DND-41 (cell line): ENCODE data around the gene TAF8.
A peak's percentile ranks its signal among the peaks of the same experiment; 100 is the strongest.

Source experiments
- ATAC-seq: fragments of 200-7000 bp; cut with Tn5 transposase; 3 replicates; pipeline ENCODE4 v1.9.1; 2021; ENCODE audit warnings: low read depth; ENCODE audit not compliant: insufficient read depth
- DNase-seq: peaks from one replicate; pipeline ENCODE4 v3.0.0-alpha.2; 2020
- H2AFZ ChIP-seq: 2 replicates; pipeline ENCODE4 v1.6.0; 2012; ENCODE audit warnings: low read depth, low read length
- H3K27ac ChIP-seq: 2 replicates; pipeline ENCODE4 v1.5.1; 2012; ENCODE audit warnings: low read length, inconsistent platforms
- H3K27me3 ChIP-seq: fragments of 200-600 bp; sonication (generic); 2 replicates; pipeline ENCODE4 v1.6.0; 2012; ENCODE audit warnings: low read length, mild to moderate bottlenecking, inconsistent platforms; ENCODE audit not compliant: insufficient read depth, poor library complexity
- H3K36me3 ChIP-seq: 2 replicates; pipeline ENCODE4 v1.5.1; 2012; ENCODE audit warnings: low read length, inconsistent platforms; ENCODE audit not compliant: insufficient read depth
- H3K4me1 ChIP-seq: 2 replicates; pipeline ENCODE4 v1.5.1; 2012; ENCODE audit warnings: mild to moderate bottlenecking, low read length; ENCODE audit not compliant: insufficient read depth
- H3K4me2 ChIP-seq: 2 replicates; pipeline ENCODE4 v1.6.0; 2012; ENCODE audit warnings: mild to moderate bottlenecking, moderate library complexity, low read length, inconsistent platforms; ENCODE audit not compliant: insufficient read depth
- H3K4me3 ChIP-seq, 2 experiments: fragments of 200-600 bp in 1 of 2; shearing (Covaris generic) in 1 of 2; 2 replicates each; pipeline ENCODE4 v1.5.1; 2012 to 2016; ENCODE audit warnings: inconsistent platforms in 2 of 2, low read length in 2 of 2, mild to moderate bottlenecking in 2 of 2, low read depth in 1 of 2, moderate library complexity in 1 of 2
- H3K79me2 ChIP-seq: 2 replicates; pipeline ENCODE4 v1.6.0; 2012; ENCODE audit warnings: low read length, inconsistent platforms; ENCODE audit not compliant: insufficient read depth
- H3K9ac ChIP-seq: 2 replicates; pipeline ENCODE4 v1.6.0; 2012; ENCODE audit warnings: low read depth, mild to moderate bottlenecking, inconsistent platforms, low read length, moderate library complexity
- H3K9me3 ChIP-seq: 2 replicates; pipeline ENCODE4 v1.5.1; 2012; ENCODE audit warnings: low read length, moderate library complexity, mild to moderate bottlenecking, inconsistent platforms; ENCODE audit not compliant: insufficient read depth, severe bottlenecking
- H4K20me1 ChIP-seq: 2 replicates; pipeline ENCODE4 v1.6.0; 2012; ENCODE audit warnings: low read length; ENCODE audit not compliant: insufficient read depth
- EZH2 ChIP-seq: IDR thresholded peaks from 3 replicates; pipeline ENCODE4 v1.6.1; 2012; ENCODE audit warnings: borderline replicate concordance, low read depth, mild to moderate bottlenecking, moderate library complexity, low read length, inconsistent platforms; ENCODE audit not compliant: severe bottlenecking
- TF ChIP-seq, protein P1 (sequence below): IDR thresholded peaks from 2 replicates; pipeline ENCODE4 v1.5.1; 2012; ENCODE audit warnings: borderline replicate concordance, low read length, moderate library complexity, mild to moderate bottlenecking; ENCODE audit not compliant: poor library complexity, severe bottlenecking; ENCODE audit errors: extremely low read depth

Gene TAF8

DNA sequence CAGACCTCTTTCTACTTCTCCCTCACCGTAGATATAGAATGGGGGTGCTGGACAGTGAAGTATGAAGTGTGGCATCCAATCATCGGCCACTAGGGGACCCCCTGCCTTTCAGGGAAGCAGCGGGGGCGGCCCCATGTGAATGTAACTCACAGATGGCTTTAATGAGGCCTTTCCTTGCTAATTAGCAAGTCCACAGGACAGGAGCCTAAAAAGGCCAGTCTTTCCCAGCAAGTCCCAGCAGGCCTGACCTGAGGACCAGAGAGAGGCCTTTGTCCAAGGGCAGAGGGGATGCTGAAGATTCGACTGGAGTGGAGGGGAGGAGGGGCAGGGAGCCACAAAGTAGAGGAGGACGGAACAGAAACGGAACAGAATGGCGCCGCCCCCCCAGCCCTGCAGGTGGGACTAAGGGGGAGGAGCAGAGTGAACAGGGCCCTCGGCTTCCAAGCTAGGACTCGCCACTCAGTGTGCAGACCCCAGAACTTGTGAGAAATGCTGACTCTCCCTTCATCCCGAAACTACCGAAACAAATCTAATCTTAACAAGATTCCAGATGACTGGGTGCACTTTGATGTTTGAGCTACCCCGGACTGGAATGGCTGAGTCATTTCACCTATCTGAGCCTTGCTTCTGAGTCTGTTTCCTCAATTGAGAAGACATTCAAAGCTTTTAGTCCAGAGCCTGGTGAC is 86.3 kb downstream of the TAF8 start:
- Histone ChIP-seq H3K9me3 (no peaks in the 10 kb centered on the region), H3K27me3 (no peaks in the 10 kb centered on the region), H3K27ac (no peak overlapping the region), H3K79me2 (no peaks in the 10 kb centered on the region), H2AFZ (no peak overlapping the region), H3K4me1 (no peaks in the 10 kb centered on the region), H4K20me1 (no peaks in the 10 kb centered on the region), H3K4me3 (no peak overlapping the region), H3K9ac (no peak overlapping the region), H3K36me3 (no peaks in the 10 kb centered on the region), H3K4me2 (no peak overlapping the region)
- no peak for TF ChIP-seq EZH2
- TF ChIP-seq, protein P1, sequence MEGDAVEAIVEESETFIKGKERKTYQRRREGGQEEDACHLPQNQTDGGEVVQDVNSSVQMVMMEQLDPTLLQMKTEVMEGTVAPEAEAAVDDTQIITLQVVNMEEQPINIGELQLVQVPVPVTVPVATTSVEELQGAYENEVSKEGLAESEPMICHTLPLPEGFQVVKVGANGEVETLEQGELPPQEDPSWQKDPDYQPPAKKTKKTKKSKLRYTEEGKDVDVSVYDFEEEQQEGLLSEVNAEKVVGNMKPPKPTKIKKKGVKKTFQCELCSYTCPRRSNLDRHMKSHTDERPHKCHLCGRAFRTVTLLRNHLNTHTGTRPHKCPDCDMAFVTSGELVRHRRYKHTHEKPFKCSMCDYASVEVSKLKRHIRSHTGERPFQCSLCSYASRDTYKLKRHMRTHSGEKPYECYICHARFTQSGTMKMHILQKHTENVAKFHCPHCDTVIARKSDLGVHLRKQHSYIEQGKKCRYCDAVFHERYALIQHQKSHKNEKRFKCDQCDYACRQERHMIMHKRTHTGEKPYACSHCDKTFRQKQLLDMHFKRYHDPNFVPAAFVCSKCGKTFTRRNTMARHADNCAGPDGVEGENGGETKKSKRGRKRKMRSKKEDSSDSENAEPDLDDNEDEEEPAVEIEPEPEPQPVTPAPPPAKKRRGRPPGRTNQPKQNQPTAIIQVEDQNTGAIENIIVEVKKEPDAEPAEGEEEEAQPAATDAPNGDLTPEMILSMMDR: peak; percentile 36
- no peak; the same call in 2 of the 3 replicates for ATAC-seq
- no peak for DNase-seq
